GM12865 (cell line): ENCODE results near the gene CACNA1C.
A peak's percentile ranks its signal among the peaks of the same experiment; 100 is the strongest.

Experiments
- DNase-seq: peaks from one replicate; pipeline ENCODE4 v3.0.0; 2010; ENCODE audit warnings: low read depth
- H3K4me3 ChIP-seq: 2 replicates; pipeline ENCODE4 v1.5.1; 2011; ENCODE audit warnings: mild to moderate bottlenecking, low read depth, low read length, control low read depth
- CTCF ChIP-seq: IDR thresholded peaks from 2 replicates; pipeline ENCODE4 v1.5.1; 2011; ENCODE audit warnings: low read length, control low read depth, low read depth, inconsistent platforms; ENCODE audit not compliant: insufficient read depth; ENCODE audit errors: missing control alignments

The CACNA1C gene

GRCh38 chr12:2609020-2609419 lies 556.2 kb downstream of the CACNA1C start:
- no peak for TF ChIP-seq CTCF
- no peak for DNase-seq
- no peak overlapping the region for H3K4me3 ChIP-seq

- no peak overlapping the region for H3K4me3 ChIP-seq
- TF ChIP-seq CTCF = no peak
- no peak for DNase-seq
Observed at GRCh38 chr12:2610358-2610757, 557.6 kb downstream of the CACNA1C start.

- TF ChIP-seq CTCF = no peak
- DNase-seq = peak; percentile 46
- H3K4me3 ChIP-seq = no peak overlapping the region
Observed at GRCh38 chr12:2613326-2614073, 560.7 kb downstream of the CACNA1C start.

- no peak for TF ChIP-seq CTCF
- no peak for DNase-seq
- H3K4me3 ChIP-seq = no peak overlapping the region
Observed at GRCh38 chr12:2614341-2614740, 561.6 kb downstream of the CACNA1C start.

GRCh38 chr12:2615665-2616402 lies 563.0 kb downstream of the CACNA1C start:
- no peak overlapping the region for H3K4me3 ChIP-seq
- no peak for DNase-seq
- TF ChIP-seq CTCF = no peak

GRCh38 chr12:2616763-2617162 lies 564.0 kb downstream of the CACNA1C start:
- H3K4me3 ChIP-seq = no peak overlapping the region
- DNase-seq = no peak
- no peak for TF ChIP-seq CTCF
